PC-3 (cell line): ENCODE measurements around the gene MIB2. TPM values are rescaled to one million over a fixed set of nuclear protein-coding genes. Genes with fewer than 3 reads are reported as not detected.

Experiments
- ATAC-seq: fragments of 200-7000 bp; cut with Tn5 transposase; 2 replicates; pipeline ENCODE4 v1.9.1; 2020; ENCODE audit warnings: mild to moderate bottlenecking, moderate library complexity
- BruUV-seq: library from RNA; stranded (reverse); fragments of 400-500 nt; replicated peaks from 2 replicates; lab custom pipeline; 2021; lab: Mats Ljungman, UMichigan
- CTCF ChIA-PET: fragments of 300-600 bp; sonication (Branson Sonifier 250); formaldehyde crosslinking; loops from one replicate; lab custom pipeline; 2022; ENCODE audit warnings: antibody characterized with exemption; lab: Charles Lee
- POLR2A ChIA-PET: fragments of 300-600 bp; sonication (Branson Sonifier 250); formaldehyde crosslinking; loops from one replicate; lab custom pipeline; 2022; ENCODE audit warnings: antibody characterized with exemption; ENCODE audit not compliant: unreplicated experiment; lab: Charles Lee
- DNase-seq: peaks from one replicate; pipeline ENCODE4 v3.0.0-alpha.2; 2015
- H2AFZ ChIP-seq: fragments of 300-600 bp; sonication (generic); 2 replicates; pipeline ENCODE4 v1.6.0; 2016; ENCODE audit warnings: antibody characterized with exemption, low read length
- H3F3A ChIP-seq: fragments of 300-600 bp; sonication (generic); one replicate; pipeline ENCODE4 v1.6.0; 2017; ENCODE audit warnings: antibody characterized with exemption, low read length, control low read depth, mild to moderate bottlenecking; ENCODE audit not compliant: unreplicated experiment
- H3K27ac ChIP-seq: fragments of 300-600 bp; sonication (generic); 2 replicates; pipeline ENCODE4 v1.5.1; 2016; ENCODE audit warnings: mild to moderate bottlenecking, low read length
- H3K27me3 ChIP-seq: fragments of 300-600 bp; sonication (generic); 2 replicates; pipeline ENCODE4 v1.6.1; 2016; ENCODE audit warnings: low read length, mixed read lengths
- H3K36me3 ChIP-seq: fragments of 300-600 bp; sonication (generic); 2 replicates; pipeline ENCODE4 v1.6.1; 2016; ENCODE audit warnings: low read depth, mixed run types, low read length, mixed read lengths
- H3K4me1 ChIP-seq: fragments of 300-600 bp; sonication (generic); 2 replicates; pipeline ENCODE4 v1.5.1; 2016; ENCODE audit warnings: low read length; ENCODE audit not compliant: insufficient read depth
- H3K4me2 ChIP-seq: fragments of 300-600 bp; sonication (generic); 2 replicates; pipeline ENCODE4 v1.6.0; 2016; ENCODE audit warnings: low read length
- H3K4me3 ChIP-seq: fragments of 300-600 bp; sonication (generic); 2 replicates; pipeline ENCODE4 v1.5.1; 2016; ENCODE audit warnings: mild to moderate bottlenecking, low read length, mixed read lengths
- H3K79me2 ChIP-seq: fragments of 300-600 bp; sonication (generic); 2 replicates; pipeline ENCODE4 v1.6.1; 2017; ENCODE audit warnings: low read length, mixed read lengths
- H3K9ac ChIP-seq: fragments of 300-600 bp; sonication (generic); 2 replicates; pipeline ENCODE4 v1.6.0; 2016; ENCODE audit warnings: mild to moderate bottlenecking, low read length
- H3K9me2 ChIP-seq: fragments of 300-600 bp; sonication (generic); replicated peaks from 2 replicates; pipeline ENCODE4 v1.6.1; 2016; ENCODE audit warnings: mixed run types, low read length, mixed read lengths
- H3K9me3 ChIP-seq: fragments of 300-600 bp; sonication (generic); 2 replicates; pipeline ENCODE4 v1.6.1; 2016; ENCODE audit warnings: low read length, mixed read lengths
- H4K20me1 ChIP-seq: fragments of 300-600 bp; sonication (generic); 2 replicates; pipeline ENCODE4 v1.6.1; 2016; ENCODE audit warnings: low read length, mixed read lengths
- EZH2 ChIP-seq: fragments of 300-600 bp; sonication (generic); IDR thresholded peaks from one replicate; pipeline ENCODE4 v1.6.1; 2017; ENCODE audit warnings: antibody characterized with exemption, mild to moderate bottlenecking, low read length; ENCODE audit not compliant: unreplicated experiment
- EZH2phosphoT487 ChIP-seq: fragments of 300-600 bp; sonication (generic); IDR thresholded peaks from 2 replicates; pipeline ENCODE4 v1.6.1; 2018; ENCODE audit warnings: mild to moderate bottlenecking, antibody characterized with exemption, low read length, borderline replicate concordance
- intact Hi-C: fragments of 100-400 bp; cut with micrococcal nuclease; formaldehyde crosslinking; loops from 2 replicates; pipeline ENCODE4 v1.9.0; 2023
- total RNA-seq: library from RNA; depleted of rRNA; stranded (reverse); fragments of >200 nt; gene quantifications from 2 replicates; pipeline ENCODE4 v1.2.3, GENCODE V29; 2014
- TF ChIP-seq, protein P1 (sequence below): fragments of 300-600 bp; sonication (generic); conservative IDR thresholded peaks from 2 replicates; pipeline ENCODE4 v1.5.1; 2017; ENCODE audit warnings: antibody characterized with exemption, low read depth, mild to moderate bottlenecking, low read length

MIB2 gene
- total RNA-seq, 1 experiment from 2014 or later = 164 TPM

DNA sequence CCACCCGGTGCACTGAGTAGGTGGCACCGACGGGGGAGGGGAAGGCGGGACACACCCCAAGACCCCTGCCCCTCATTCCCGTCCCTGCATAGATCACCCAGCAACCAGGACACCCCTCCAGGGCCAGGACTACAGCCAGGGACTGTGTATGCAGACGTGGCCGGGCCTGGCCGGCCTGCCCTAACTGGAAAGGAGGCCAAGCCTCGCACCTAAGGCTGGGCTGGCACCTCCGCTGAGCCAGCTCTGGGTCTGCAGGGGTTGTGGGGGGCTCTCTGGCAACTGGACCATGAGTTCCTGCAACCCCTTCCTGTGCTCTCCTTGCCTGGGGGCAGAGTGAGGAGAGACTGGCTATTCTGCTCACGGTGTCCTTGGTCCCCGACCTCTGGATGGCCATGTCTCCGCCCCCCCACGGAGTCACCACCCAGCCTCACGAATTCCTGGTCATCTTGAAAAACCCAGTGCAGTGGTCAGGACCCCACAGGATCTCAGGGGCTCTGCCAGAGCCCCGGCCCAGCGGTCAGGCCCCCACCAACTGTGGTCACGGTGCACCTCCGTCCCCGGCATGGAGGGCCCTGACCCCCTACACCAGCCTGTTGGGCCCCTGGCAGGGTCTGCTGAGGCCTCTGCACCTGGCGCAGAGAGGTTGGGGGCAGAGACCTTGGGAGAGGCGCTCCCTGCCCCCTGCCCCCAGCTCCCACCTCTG, 14.3 kb upstream of the MIB2 start:
- ChIA-PET POLR2A (interaction anchor here (0.6 kb wide), 1 partner anchor 14 kb away, joined by 5 read pairs; the partner anchor contains the start of gene MIB2), CTCF (no interaction called here)
- Histone ChIP-seq H3K9me3 (no peaks in the 10 kb centered on the region), H3K27me3 (peaks cover 4% of the 10 kb centered on the region; the same call in 1 of the 2 replicates), H3K36me3 (no peaks in the 10 kb centered on the region), H3K9me2 (no peaks in the 10 kb centered on the region), H3K79me2 (no peaks in the 10 kb centered on the region), H3K27ac (no peak overlapping the region), H2AFZ (no peak overlapping the region; the same call in 1 of the 2 replicates), H3F3A (no peaks in the 10 kb centered on the region), H4K20me1 (no peaks in the 10 kb centered on the region), H3K9ac (no peak overlapping the region), H3K4me1 (peaks cover 5% of the 10 kb centered on the region), H3K4me3 (peak overlapping the region; percentile 68; the same call in 1 of the 2 replicates), H3K4me2 (peak overlapping the region; percentile 95)
- no peak for DNase-seq
- intact Hi-C loops = no loop called here
- ATAC-seq = no peak
- TF ChIP-seq, protein P1, sequence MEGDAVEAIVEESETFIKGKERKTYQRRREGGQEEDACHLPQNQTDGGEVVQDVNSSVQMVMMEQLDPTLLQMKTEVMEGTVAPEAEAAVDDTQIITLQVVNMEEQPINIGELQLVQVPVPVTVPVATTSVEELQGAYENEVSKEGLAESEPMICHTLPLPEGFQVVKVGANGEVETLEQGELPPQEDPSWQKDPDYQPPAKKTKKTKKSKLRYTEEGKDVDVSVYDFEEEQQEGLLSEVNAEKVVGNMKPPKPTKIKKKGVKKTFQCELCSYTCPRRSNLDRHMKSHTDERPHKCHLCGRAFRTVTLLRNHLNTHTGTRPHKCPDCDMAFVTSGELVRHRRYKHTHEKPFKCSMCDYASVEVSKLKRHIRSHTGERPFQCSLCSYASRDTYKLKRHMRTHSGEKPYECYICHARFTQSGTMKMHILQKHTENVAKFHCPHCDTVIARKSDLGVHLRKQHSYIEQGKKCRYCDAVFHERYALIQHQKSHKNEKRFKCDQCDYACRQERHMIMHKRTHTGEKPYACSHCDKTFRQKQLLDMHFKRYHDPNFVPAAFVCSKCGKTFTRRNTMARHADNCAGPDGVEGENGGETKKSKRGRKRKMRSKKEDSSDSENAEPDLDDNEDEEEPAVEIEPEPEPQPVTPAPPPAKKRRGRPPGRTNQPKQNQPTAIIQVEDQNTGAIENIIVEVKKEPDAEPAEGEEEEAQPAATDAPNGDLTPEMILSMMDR = no peak
- TF ChIP-seq EZH2 (no peak), EZH2phosphoT487 (no peak)
- no TSS peak for BruUV-seq

- CTCF ChIA-PET = no interaction called here
- Histone ChIP-seq H3K27ac (no peak overlapping the region), H3K9me2 (no peaks in the 10 kb centered on the region), H2AFZ (no peak overlapping the region), H3K27me3 (peaks cover 4% of the 10 kb centered on the region; the same call in 1 of the 2 replicates), H3K4me2 (no peak overlapping the region), H3K36me3 (no peaks in the 10 kb centered on the region), H3K9ac (no peak overlapping the region), H3F3A (no peaks in the 10 kb centered on the region), H3K4me3 (no peak overlapping the region), H4K20me1 (no peaks in the 10 kb centered on the region), H3K79me2 (no peaks in the 10 kb centered on the region), H3K4me1 (peaks cover 5% of the 10 kb centered on the region), H3K9me3 (no peaks in the 10 kb centered on the region)
- no TSS peak for BruUV-seq
- DNase-seq = no peak
- intact Hi-C loops = no loop called here
- no peak for TF ChIP-seq EZH2
- no peak for TF ChIP-seq EZH2phosphoT487
- TF ChIP-seq, protein P1 = no peak
- POLR2A ChIA-PET = interaction anchor here (0.6 kb wide), 1 partner anchor 14 kb away, joined by 5 read pairs; the partner anchor contains the start of gene MIB2
- ATAC-seq = no peak
These were observed 13.6 kb upstream of the MIB2 start for GRCh38 chr1:1601564-1602303.
